NT2/D1 (cell line): ENCODE measurements around the gene CNIH3.
"Not testable (repeated sequence)": the region's sequence is repeated elsewhere in the genome, so short reads cannot be mapped to it uniquely, and the experiment has no call there.

ENCODE experiments used
- SUZ12 ChIP-seq: IDR thresholded peaks from 2 replicates; pipeline ENCODE4 v1.6.1; 2011; ENCODE audit not compliant: insufficient read length, insufficient read depth; ENCODE audit errors: extremely low read depth
- YY1 ChIP-seq: IDR thresholded peaks from 2 replicates; pipeline ENCODE4 v1.6.1; 2011; ENCODE audit not compliant: insufficient read length, insufficient read depth
- ZNF274 ChIP-seq: IDR thresholded peaks from 2 replicates; pipeline ENCODE4 v1.6.1; 2011; ENCODE audit warnings: mild to moderate bottlenecking, low read depth, low read length

GRCh38 chr1:224711231-224711756 is 95.2 kb downstream of the CNIH3 start:
- not testable (repeated sequence) for TF ChIP-seq SUZ12, YY1, ZNF274
